GM08714 (cell line): Measurements from ENCODE around the gene FAM110A.

Experiments
- H3K4me3 ChIP-seq: fragments of 200-500 bp; sonication (Bioruptor generic); 2 replicates; pipeline ENCODE4 v1.5.1; 2014; ENCODE audit warnings: mild to moderate bottlenecking, low read length, inconsistent platforms
- ZNF274 ChIP-seq: IDR thresholded peaks from 2 replicates; pipeline ENCODE4 v1.6.1; 2012; ENCODE audit warnings: mild to moderate bottlenecking, low read depth, low read length

Gene FAM110A

GRCh38 chr20:865440-865839 is 31.9 kb downstream of the FAM110A start:
- H3K4me3 ChIP-seq: no peak overlapping the region
- TF ChIP-seq ZNF274: no peak

- no peak for TF ChIP-seq ZNF274
- H3K4me3 ChIP-seq: no peak overlapping the region
These were observed 34.8 kb downstream of the FAM110A start for GRCh38 chr20:868279-868678.

- no peak for TF ChIP-seq ZNF274
- no peak overlapping the region for H3K4me3 ChIP-seq
These were observed 36.1 kb downstream of the FAM110A start for GRCh38 chr20:869606-870005.

GRCh38 chr20:870758-871157 is 37.2 kb downstream of the FAM110A start:
- TF ChIP-seq ZNF274: no peak
- no peak overlapping the region for H3K4me3 ChIP-seq

- TF ChIP-seq ZNF274: no peak
These were observed 37.9 kb downstream of the FAM110A start for GRCh38 chr20:871436-871835.

GRCh38 chr20:871948-872347 is 38.4 kb downstream of the FAM110A start:
- H3K4me3 ChIP-seq: no peak overlapping the region
- no peak for TF ChIP-seq ZNF274

More at GRCh38 chr20:871436-871835, 37.9 kb downstream of the FAM110A start:
- no peak overlapping the region for H3K4me3 ChIP-seq

- no peak for TF ChIP-seq ZNF274
These were observed 39.5 kb downstream of the FAM110A start for GRCh38 chr20:872855-873520.

GRCh38 chr20:873875-874607 is 40.5 kb downstream of the FAM110A start:
- TF ChIP-seq ZNF274: no peak
- no peak overlapping the region for H3K4me3 ChIP-seq

More at GRCh38 chr20:872855-873520, 39.5 kb downstream of the FAM110A start:
- no peak overlapping the region for H3K4me3 ChIP-seq

GRCh38 chr20:875115-875514 is 41.6 kb downstream of the FAM110A start:
- H3K4me3 ChIP-seq: no peak overlapping the region
- TF ChIP-seq ZNF274: no peak

GRCh38 chr20:877814-878213 is 44.3 kb downstream of the FAM110A start:
- TF ChIP-seq ZNF274: no peak
- H3K4me3 ChIP-seq: no peak overlapping the region

- no peak overlapping the region for H3K4me3 ChIP-seq
- no peak for TF ChIP-seq ZNF274
These were observed 45.2 kb downstream of the FAM110A start for GRCh38 chr20:878511-879307.

- no peak overlapping the region for H3K4me3 ChIP-seq
- no peak for TF ChIP-seq ZNF274
These were observed 46.1 kb downstream of the FAM110A start for GRCh38 chr20:879626-880025.

GRCh38 chr20:881051-881782 is 47.7 kb downstream of the FAM110A start:
- no peak for TF ChIP-seq ZNF274
- no peak overlapping the region for H3K4me3 ChIP-seq

- H3K4me3 ChIP-seq: no peak overlapping the region
- no peak for TF ChIP-seq ZNF274
These were observed 48.2 kb downstream of the FAM110A start for GRCh38 chr20:881783-882144.
